NB4 (cell line): Measurements from ENCODE around the gene CIB4.

ENCODE experiments used
- DNase-seq: peaks from one replicate; pipeline ENCODE4 v3.0.0; 2010; ENCODE audit warnings: low read depth
- H3K4me3 ChIP-seq: one replicate; pipeline ENCODE4 v1.5.1; 2011; ENCODE audit warnings: mild to moderate bottlenecking, low read depth, low read length, moderate library complexity
- MYC ChIP-seq: IDR thresholded peaks from 2 replicates; pipeline ENCODE4 v1.6.1; 2011; ENCODE audit warnings: low read depth, low read length
- POLR2A ChIP-seq: IDR thresholded peaks from 2 replicates; pipeline ENCODE4 v1.6.1; 2011; ENCODE audit warnings: mild to moderate bottlenecking; ENCODE audit not compliant: insufficient read length; ENCODE audit errors: extremely low read depth
- TF ChIP-seq, protein P1 (sequence below): IDR thresholded peaks from 2 replicates; pipeline ENCODE4 v1.6.1; 2011; ENCODE audit warnings: low read depth, low read length
- TF ChIP-seq, protein P2 (sequence below): IDR thresholded peaks from one replicate; pipeline ENCODE4 v1.5.1; 2012; ENCODE audit warnings: low read depth, low read length

CIB4 gene

DNA sequence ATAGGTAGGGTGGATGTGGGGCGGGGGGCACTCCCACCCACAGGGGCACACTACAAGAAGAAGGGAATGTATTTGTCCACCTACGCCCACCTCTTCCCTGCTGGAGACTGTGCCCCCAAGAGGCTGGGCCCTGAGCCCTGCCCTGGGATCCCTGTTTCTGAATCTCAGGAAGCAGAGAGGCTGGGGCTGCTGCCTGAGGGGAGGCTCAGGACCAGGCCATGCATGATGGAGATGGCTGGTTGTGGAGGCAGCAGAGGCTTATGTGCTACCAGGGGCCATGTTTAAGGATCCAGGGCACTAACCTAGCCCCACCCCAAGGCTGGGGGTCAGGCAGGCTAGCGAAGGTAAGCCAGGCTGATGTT lies 82.1 kb downstream of the CIB4 start:
- no peak for DNase-seq
- no peak overlapping the region for H3K4me3 ChIP-seq
- no peak for TF ChIP-seq MYC
- TF ChIP-seq, protein P1, sequence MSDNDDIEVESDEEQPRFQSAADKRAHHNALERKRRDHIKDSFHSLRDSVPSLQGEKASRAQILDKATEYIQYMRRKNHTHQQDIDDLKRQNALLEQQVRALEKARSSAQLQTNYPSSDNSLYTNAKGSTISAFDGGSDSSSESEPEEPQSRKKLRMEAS = no peak
- TF ChIP-seq, protein P2, sequence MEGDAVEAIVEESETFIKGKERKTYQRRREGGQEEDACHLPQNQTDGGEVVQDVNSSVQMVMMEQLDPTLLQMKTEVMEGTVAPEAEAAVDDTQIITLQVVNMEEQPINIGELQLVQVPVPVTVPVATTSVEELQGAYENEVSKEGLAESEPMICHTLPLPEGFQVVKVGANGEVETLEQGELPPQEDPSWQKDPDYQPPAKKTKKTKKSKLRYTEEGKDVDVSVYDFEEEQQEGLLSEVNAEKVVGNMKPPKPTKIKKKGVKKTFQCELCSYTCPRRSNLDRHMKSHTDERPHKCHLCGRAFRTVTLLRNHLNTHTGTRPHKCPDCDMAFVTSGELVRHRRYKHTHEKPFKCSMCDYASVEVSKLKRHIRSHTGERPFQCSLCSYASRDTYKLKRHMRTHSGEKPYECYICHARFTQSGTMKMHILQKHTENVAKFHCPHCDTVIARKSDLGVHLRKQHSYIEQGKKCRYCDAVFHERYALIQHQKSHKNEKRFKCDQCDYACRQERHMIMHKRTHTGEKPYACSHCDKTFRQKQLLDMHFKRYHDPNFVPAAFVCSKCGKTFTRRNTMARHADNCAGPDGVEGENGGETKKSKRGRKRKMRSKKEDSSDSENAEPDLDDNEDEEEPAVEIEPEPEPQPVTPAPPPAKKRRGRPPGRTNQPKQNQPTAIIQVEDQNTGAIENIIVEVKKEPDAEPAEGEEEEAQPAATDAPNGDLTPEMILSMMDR = no peak
- no peak for TF ChIP-seq POLR2A

DNA sequence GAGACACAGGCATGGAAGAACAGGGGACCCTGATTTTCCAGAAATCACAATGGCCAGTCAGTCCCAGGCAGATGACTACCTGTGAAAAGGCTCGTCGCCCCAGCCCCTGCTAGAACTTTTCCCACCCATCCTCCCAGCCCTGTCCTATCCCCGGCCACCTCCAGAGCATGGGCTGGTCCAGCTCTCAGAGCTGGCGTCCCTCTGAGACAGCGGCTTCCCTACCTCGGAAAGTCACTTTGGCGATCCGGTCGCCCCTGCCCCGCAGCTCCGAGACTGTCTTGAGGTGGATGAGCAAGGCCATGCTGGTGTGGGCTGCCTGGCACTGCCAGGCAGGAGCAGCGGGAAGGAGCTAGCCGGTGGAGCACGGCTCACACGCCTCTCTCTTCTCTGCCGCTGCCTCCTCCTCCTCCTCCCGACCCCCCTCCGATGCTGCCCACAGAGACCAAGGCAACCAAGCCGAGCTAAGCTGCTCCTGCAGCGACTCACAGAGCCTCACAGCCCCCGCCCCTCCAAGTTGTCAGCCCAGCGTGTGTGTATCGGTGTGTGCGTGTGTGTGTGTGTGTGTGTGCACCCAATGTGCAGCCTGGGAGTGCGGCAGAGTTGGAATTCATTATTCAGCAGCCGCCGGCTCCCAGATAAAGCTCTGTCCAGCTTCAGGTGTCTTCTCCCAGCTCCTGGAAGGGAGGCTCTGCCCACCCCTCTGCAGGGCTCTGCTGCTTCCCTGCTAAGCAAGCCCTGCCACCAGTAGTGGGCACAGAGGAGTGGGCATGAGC lies 82.7 kb downstream of the CIB4 start:
- TF ChIP-seq POLR2A (no peak), MYC (no peak)
- TF ChIP-seq, protein P1 = no peak
- TF ChIP-seq, protein P2 = no peak
- DNase-seq = no peak
- H3K4me3 ChIP-seq = no peak overlapping the region

DNA sequence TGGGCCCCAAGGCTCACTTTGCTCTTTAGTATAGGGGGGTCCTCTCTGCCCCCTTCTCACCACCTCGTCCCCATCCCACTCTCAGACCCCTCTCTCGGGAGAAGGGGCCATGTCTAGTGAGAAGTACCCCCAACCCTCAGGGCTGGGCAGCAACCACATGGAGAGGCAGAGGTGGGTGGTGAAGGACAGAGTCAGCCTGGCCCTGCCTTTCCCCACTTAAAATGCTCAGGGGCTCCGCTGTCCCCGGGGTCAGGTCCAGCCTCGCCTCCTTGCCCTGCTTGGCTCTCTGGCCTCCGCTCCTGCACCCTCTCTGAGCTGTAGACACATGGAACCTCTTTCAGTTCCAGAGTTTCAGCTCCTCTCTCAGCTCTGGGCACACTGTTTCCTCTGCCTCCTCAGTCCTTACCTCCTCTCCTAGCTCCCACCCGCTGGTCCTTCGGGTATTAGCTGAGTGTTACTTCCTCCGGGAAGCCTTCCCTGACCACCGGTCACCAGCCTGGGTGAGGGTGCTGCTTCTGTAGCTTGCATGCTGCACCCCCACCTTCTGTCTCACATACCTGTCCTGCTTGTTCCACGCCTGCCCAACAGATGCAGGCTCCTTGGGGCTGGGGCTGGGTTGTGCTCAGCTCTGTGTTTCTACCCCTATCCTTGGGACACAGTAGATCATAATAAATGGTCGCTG lies 83.8 kb downstream of the CIB4 start:
- no peak for TF ChIP-seq MYC
- TF ChIP-seq, protein P1 = no peak
- TF ChIP-seq, protein P2 = no peak
- TF ChIP-seq POLR2A = no peak
- DNase-seq = no peak
- H3K4me3 ChIP-seq = no peak overlapping the region

DNA sequence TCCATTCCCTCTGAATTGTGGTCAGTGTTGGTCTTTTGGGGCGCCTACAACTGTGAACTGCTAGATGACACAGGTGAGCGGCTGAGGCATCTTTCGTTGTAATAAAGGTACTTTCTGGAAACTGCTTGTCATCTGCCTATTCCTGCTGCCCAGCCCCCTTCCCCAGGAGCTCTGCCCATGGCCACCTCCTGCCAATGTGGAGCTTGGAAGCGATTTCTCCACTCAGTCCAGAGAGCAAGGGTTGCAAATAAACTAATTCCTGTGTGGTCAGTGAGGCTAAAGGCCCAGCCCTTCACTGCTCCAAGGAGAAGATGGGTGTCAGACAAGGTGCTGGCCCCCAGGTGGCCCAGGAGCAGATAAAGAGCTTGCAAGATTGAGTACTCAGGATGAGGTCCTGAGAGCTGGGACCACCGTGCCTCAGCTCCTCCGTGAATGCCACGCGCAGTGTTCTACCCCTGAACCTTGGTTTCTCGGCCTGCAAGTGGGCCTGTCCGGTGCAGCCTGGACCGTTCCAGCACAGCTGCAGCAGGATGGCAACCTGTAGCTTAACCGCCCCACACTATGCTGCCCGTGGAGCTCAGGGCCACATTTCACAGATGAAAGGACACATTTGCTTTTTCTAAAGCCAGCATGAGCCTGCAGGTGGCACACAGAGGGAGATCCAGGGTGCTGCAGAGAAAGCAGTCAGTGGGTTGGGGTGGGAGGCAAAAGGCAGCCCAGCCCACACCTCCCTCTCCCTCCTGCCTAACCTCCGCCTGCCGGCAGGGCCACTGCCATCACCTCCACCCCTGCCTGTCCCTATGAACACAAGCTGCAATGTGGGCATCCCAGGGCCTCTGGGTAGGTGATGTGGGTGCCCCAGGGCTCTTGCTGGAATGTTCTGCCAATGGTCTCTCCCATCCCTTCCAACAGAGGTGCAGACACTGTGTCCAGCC lies 84.6 kb downstream of the CIB4 start:
- H3K4me3 ChIP-seq = no peak overlapping the region
- TF ChIP-seq MYC (no peak), POLR2A (no peak)
- TF ChIP-seq, protein P2 = no peak
- TF ChIP-seq, protein P1 = no peak
- DNase-seq = no peak

DNA sequence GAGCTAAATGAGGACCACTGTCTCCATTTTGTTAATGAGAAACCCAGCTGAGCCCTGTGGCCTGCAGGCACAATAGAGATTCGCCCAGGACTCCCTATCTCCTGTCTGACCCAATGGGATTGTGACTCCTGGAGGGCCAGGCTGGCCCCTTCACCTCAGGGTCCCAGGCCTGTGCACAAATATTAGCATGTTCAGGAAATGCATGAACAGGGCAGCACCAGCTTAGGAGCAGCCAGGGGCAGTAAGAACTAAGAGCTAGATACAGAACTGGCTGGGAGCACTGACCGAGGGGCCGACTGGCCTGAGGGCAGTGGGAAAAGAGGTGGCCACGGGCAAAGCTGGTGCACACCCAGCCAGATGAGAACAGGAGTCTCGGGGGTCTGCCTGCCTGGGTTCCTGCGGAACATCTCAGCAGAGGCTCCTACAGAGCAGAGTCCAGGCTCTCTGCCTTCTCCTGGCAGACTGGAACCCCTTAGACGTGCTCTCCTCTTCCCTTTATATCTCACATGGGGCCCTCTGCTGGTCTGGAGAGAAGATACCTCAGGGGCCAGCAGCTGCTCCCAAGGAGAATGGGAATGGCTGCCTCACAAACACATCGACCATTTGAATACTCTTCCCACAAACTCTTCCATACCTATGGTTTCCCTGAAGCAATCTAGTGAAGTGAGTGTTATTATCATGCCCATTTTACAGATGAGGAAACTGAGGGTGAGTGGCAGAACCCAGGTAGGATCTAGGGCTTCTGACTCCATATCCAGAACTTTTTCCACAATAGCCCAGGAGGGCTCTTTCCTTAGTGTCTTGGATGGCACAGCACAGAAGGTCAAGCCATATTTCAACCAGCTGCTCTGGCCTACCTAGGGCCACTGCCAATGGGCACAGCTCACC lies 85.7 kb downstream of the CIB4 start:
- DNase-seq = peak; percentile 34
- TF ChIP-seq MYC = no peak
- TF ChIP-seq POLR2A = no peak
- TF ChIP-seq, protein P2 = peak; percentile 36
- no peak overlapping the region for H3K4me3 ChIP-seq
